ENCODE measurements around the gene PRLH. TPM values are rescaled to one million over a fixed set of nuclear protein-coding genes. Genes with fewer than 3 reads are reported as not detected.

PRLH gene
- total and polyA plus RNA-seq, 2 donors (not counting 3 experiments of a cell fraction or from before 2014, with no cell fraction given) = not detected

DNA sequence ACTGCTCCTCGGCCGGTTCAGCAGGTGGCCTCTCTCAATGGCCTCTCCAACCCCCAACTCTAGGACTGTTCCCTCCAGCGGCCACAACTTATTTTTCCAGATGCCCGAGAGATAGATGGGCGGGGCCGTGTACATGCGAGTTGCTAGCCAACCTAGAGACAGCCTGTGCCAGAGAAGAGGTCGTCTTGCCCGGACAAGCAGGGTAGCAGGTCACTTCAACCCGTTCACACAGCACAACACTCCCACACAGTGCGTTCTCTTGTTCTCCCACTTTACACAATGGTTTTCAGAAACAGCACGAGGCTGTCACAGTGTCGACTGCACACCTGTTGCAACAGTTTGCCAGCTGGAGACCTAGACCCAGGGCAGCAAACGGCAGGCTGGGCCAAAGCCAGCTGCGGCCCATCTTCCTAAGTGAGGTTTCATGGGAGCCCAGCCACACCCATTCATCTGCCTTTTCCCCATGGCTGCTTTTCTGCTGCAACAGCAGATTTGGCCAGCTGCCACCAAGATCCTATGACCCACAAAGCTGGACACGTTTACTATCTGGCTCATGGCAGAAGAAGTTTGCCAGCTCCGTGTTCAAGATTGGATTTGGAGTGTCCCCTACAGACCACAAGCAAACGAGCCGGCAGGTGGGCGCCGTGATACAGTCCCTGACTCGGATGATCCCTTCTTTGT, 7.3 kb upstream of the PRLH start:
- DNase-seq (ENCODE audit: low read depth, low spot score) (no peak), FAIRE-seq (no peak)
- intact Hi-C loops (cut with micrococcal nuclease) (no loop called here), dilution Hi-C loops (cut with MboI; ENCODE audit: extremely low pct_ligation_motif_present, low sequenced_read_pairs) (no loop called here)
- H3K4me1 ChIP-seq (ENCODE audit: control insufficient read depth, extremely low read depth, insufficient read depth, low read length) = no peaks in the 10 kb centered on the region
- BruUV-seq (replicated peaks) = no TSS peak
- no peak overlapping the region for H3K4me2 ChIP-seq (ENCODE audit: insufficient read depth, low read length)
- no peaks in the 10 kb centered on the region for H4K20me1 ChIP-seq (replicated peaks; ENCODE audit: control insufficient read depth, extremely low read depth, insufficient read depth, low read length)
- H3K4me3 ChIP-seq (replicated peaks in 1 of 3; ENCODE audit: insufficient read depth in 1 of 3, low read depth in 1 of 3, low read length in 3 of 3) = no peak overlapping the region
- H3K27ac ChIP-seq (ENCODE audit: insufficient read depth, low read depth, low read length) = no peak overlapping the region
- ChIA-PET POLR2A (no interaction called here), CTCF (interaction anchor here (1.2 to 1.8 kb wide), 3 partner anchors 13 to 46 kb away, joined by 5 to 6 read pairs (median 6); no protein-coding TSS in a partner anchor)
- TF ChIP-seq MYC (IDR thresholded peaks at IDR 0.05; ENCODE audit: low read depth, low read length) (no peak), POLR2AphosphoS5 (IDR thresholded peaks at IDR 0.05; ENCODE audit: insufficient read depth, low read depth, low read length) (no peak), JUN (IDR thresholded peaks at IDR 0.05; ENCODE audit: borderline replicate concordance, insufficient read depth, insufficient read length, low read depth) (no peak)
- TF ChIP-seq, protein P1, sequence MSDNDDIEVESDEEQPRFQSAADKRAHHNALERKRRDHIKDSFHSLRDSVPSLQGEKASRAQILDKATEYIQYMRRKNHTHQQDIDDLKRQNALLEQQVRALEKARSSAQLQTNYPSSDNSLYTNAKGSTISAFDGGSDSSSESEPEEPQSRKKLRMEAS (IDR thresholded peaks at IDR 0.05; ENCODE audit: insufficient read depth, insufficient read length) = no peak
- TF ChIP-seq, protein P2, sequence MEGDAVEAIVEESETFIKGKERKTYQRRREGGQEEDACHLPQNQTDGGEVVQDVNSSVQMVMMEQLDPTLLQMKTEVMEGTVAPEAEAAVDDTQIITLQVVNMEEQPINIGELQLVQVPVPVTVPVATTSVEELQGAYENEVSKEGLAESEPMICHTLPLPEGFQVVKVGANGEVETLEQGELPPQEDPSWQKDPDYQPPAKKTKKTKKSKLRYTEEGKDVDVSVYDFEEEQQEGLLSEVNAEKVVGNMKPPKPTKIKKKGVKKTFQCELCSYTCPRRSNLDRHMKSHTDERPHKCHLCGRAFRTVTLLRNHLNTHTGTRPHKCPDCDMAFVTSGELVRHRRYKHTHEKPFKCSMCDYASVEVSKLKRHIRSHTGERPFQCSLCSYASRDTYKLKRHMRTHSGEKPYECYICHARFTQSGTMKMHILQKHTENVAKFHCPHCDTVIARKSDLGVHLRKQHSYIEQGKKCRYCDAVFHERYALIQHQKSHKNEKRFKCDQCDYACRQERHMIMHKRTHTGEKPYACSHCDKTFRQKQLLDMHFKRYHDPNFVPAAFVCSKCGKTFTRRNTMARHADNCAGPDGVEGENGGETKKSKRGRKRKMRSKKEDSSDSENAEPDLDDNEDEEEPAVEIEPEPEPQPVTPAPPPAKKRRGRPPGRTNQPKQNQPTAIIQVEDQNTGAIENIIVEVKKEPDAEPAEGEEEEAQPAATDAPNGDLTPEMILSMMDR (IDR thresholded peaks at IDR 0.05; ENCODE audit: extremely low read depth in 1 of 2, insufficient read depth in 1 of 2, low read depth in 1 of 2, low read length in 2 of 2) = no peak
- no peaks in the 10 kb centered on the region for H3K9me1 ChIP-seq (replicated peaks; ENCODE audit: control insufficient read depth, extremely low read depth, insufficient read depth, low read length)
- no peaks in the 10 kb centered on the region for H3K79me2 ChIP-seq (ENCODE audit: control insufficient read depth, insufficient read depth, low read length)
- H3K36me3 ChIP-seq (ENCODE audit: control insufficient read depth in 2 of 2, extremely low read depth in 1 of 2, insufficient read depth in 2 of 2, low read length in 2 of 2) = no peaks in the 10 kb centered on the region
- peaks cover 4 to 7% of the 10 kb centered on the region in 2 experiments for H3K27me3 ChIP-seq (ENCODE audit: control insufficient read depth in 2 of 2, insufficient read depth in 2 of 2, low read length in 2 of 2)
- H2AFZ ChIP-seq (ENCODE audit: low read depth, low read length) = no peak overlapping the region
- H3K9me3 ChIP-seq (replicated peaks; ENCODE audit: control insufficient read depth, insufficient read depth, low read length) = no peaks in the 10 kb centered on the region
- no peak overlapping the region for H3K9ac ChIP-seq (replicated peaks; ENCODE audit: extremely low read depth, insufficient read depth, low read length)

Data from endothelial cell of umbilical vein (primary cell).